GM12878 (cell line): ENCODE results near the gene GABRR1. TPM values are rescaled to one million over a fixed set of nuclear protein-coding genes. Genes with fewer than 3 reads are reported as not detected.

Experiments used
- ATAC-seq: fragments of 200-7000 bp; cut with Tn5 transposase; 3 replicates; pipeline ENCODE4 v1.9.1; 2020; ENCODE audit warnings: mild to moderate bottlenecking, moderate library complexity
- BruUV-seq: library from RNA; stranded (reverse); fragments of 400-500 nt; replicated peaks from 2 replicates; lab custom pipeline; 2021; lab: Mats Ljungman, UMichigan
- CTCF ChIA-PET: fragments of 300-600 bp; sonication (Branson Sonifier 250); formaldehyde crosslinking; extraction: SDS; loops from one replicate; lab custom pipeline; 2021; ENCODE audit warnings: inconsistent platforms; lab: Yijun Ruan, JAX
- POLR2A ChIA-PET: fragments of 350-600 bp; formaldehyde crosslinking; extraction: SDS; loops from one replicate; lab custom pipeline; 2021; ENCODE audit warnings: inconsistent platforms; lab: Charles Lee
- RAD21 ChIA-PET: fragments of 300-600 bp; sonication (Branson Sonifier 250); formaldehyde crosslinking; loops from one replicate; lab custom pipeline; 2023; ENCODE audit warnings: antibody characterized with exemption; ENCODE audit not compliant: unreplicated experiment; lab: Charles Lee
- SMC1A ChIA-PET: fragments of 300-600 bp; sonication (Branson Sonifier 250); formaldehyde crosslinking; loops from one replicate; lab custom pipeline; 2023; ENCODE audit not compliant: unreplicated experiment, uncharacterized antibody; lab: Charles Lee
- DNase-seq: peaks from one replicate; pipeline ENCODE4 v3.0.0-alpha.2; 2011; ENCODE audit warnings: low read depth, low spot score
- FAIRE-seq: peaks from 3 replicates; lab custom pipeline; 2011; peaks lifted over from hg19 to GRCh38; lab: Jason Lieb, UNC
- H2AFZ ChIP-seq: 2 replicates; pipeline ENCODE4 v1.6.0; 2011; ENCODE audit warnings: low read depth, low read length, control low read depth; ENCODE audit not compliant: control insufficient read depth
- H3K27ac ChIP-seq: 2 replicates; pipeline ENCODE4 v1.5.1; 2011; ENCODE audit warnings: control low read depth; ENCODE audit not compliant: control insufficient read depth, insufficient read depth
- H3K27me3 ChIP-seq, 2 experiments: replicated peaks in 1 of 2; 2 replicates each; pipeline versions ENCODE4 v1.6.0 to v1.6.1; 2011; ENCODE audit warnings: low read length in 1 of 2; ENCODE audit not compliant: control insufficient read depth in 2 of 2, insufficient read depth in 2 of 2
- H3K36me3 ChIP-seq, 2 experiments: 2 replicates each; pipeline ENCODE4 v1.5.1; 2011; ENCODE audit warnings: low read length in 1 of 2; ENCODE audit not compliant: control insufficient read depth in 2 of 2, insufficient read depth in 2 of 2
- H3K4me1 ChIP-seq: 2 replicates; pipeline ENCODE4 v1.6.1; 2011; ENCODE audit warnings: mild to moderate bottlenecking, low read length, moderate library complexity, mixed read lengths; ENCODE audit not compliant: control insufficient read depth, insufficient read depth
- H3K4me2 ChIP-seq: 2 replicates; pipeline ENCODE4 v1.6.0; 2011; ENCODE audit warnings: control low read depth; ENCODE audit not compliant: control insufficient read depth, insufficient read depth
- H3K4me3 ChIP-seq: fragments of 200-600 bp; sonication (generic); 2 replicates; pipeline ENCODE4 v1.5.1; 2016
- H3K79me2 ChIP-seq: 2 replicates; pipeline ENCODE4 v1.6.0; 2011; ENCODE audit warnings: low read length; ENCODE audit not compliant: control insufficient read depth, insufficient read depth
- H3K9ac ChIP-seq: 2 replicates; pipeline ENCODE4 v1.8.0; 2011; ENCODE audit warnings: low read length, control low read depth, mixed read lengths; ENCODE audit not compliant: control insufficient read depth, insufficient read depth
- H3K9me3 ChIP-seq: replicated peaks from 3 replicates; pipeline ENCODE4 v1.5.1; 2011; ENCODE audit warnings: mild to moderate bottlenecking, low read length; ENCODE audit not compliant: control insufficient read depth, insufficient read depth
- H4K20me1 ChIP-seq: 2 replicates; pipeline ENCODE4 v1.6.0; 2011; ENCODE audit not compliant: control insufficient read depth, insufficient read depth
- BCL11A ChIP-seq: IDR thresholded peaks from 2 replicates; pipeline ENCODE4 v1.6.1; 2011; ENCODE audit warnings: low read depth, low read length
- CHD2 ChIP-seq: IDR thresholded peaks from 2 replicates; pipeline ENCODE4 v1.6.1; 2011; ENCODE audit warnings: low read depth, low read length, improper control_type of control experiment, borderline replicate concordance
- TCF7 ChIP-seq: IDR thresholded peaks from 2 replicates; pipeline ENCODE4 v1.6.1; 2014; ENCODE audit warnings: antibody characterized with exemption, borderline replicate concordance
- WRNIP1 ChIP-seq: IDR thresholded peaks from 2 replicates; pipeline ENCODE4 v1.6.1; 2011; ENCODE audit warnings: low read depth, low read length, improper control_type of control experiment, borderline replicate concordance
- WGBS: methylation state at CpG from one replicate; pipeline ENCODE4 v1.1.6; 2016; ENCODE audit warnings: low lambda C conversion rate; ENCODE audit not compliant: insufficient replicate concordance, insufficient coverage; ENCODE audit errors: missing lambda C conversion rate; 5-methylcytosine and 5-hydroxymethylcytosine counted together
- in situ Hi-C: fragments of 300-500 bp; cut with MboI; formaldehyde crosslinking; loops from 9 replicates; pipeline ENCODE4 v1.14.3; 2018; ENCODE audit warnings: mixed read lengths
- intact Hi-C: fragments of 100-400 bp; cut with micrococcal nuclease; formaldehyde crosslinking; loops from one replicate; pipeline ENCODE4 v1.14.2; 2022; ENCODE audit not compliant: unreplicated experiment
- polyA plus RNA-seq, 11 experiments: library from polyadenylated mRNA; depleted of rRNA in 4 of 11; unstranded in 6 of 11; stranded (reverse) in 5 of 11; fragments of >200 nt; fragmentation: Nextera tagmentation in 4 of 11; fragmentation: Illumina TruSeq in 1 of 11; extraction: Ambion mirVana in 4 of 11; extraction: Trizol in 1 of 11; gene quantifications; 1 replicate in 1 of 11; 2 replicates in 10 of 11; pipeline versions ENCODE4 v1.2.1 to v1.2.3, GENCODE V29; 2011 to 2016; ENCODE audit warnings: inconsistent platforms in 2 of 11, missing spikeins in 2 of 11, low read depth in 1 of 11
- total RNA-seq, 4 experiments: library from RNA; depleted of rRNA in 3 of 4; stranded (reverse); fragments of >200 nt in 3 of 4; fragmentation: Illumina TruSeq in 1 of 4; extraction: Trizol in 1 of 4; gene quantifications; 2 replicates each; pipeline versions ENCODE4 v1.2.1 to v1.2.3, GENCODE V29; 2013 to 2021
- TF ChIP-seq, protein P1 (sequence below): IDR thresholded peaks from 2 replicates; pipeline ENCODE4 v1.6.1; 2011; ENCODE audit warnings: borderline replicate concordance, low read depth, mild to moderate bottlenecking, moderate library complexity, mixed read lengths, low read length; ENCODE audit not compliant: insufficient read depth; ENCODE audit errors: extremely low read length
- TF ChIP-seq, protein P2 (sequence below): IDR thresholded peaks from 2 replicates; pipeline ENCODE4 v1.6.1; 2011; ENCODE audit warnings: low read depth, low read length, improper control_type of control experiment, borderline replicate concordance
- TF ChIP-seq, protein P3 (sequence below): fragments of 450-650 bp; IDR thresholded peaks from 2 replicates; pipeline ENCODE4 v1.6.1; 2017; ENCODE audit warnings: borderline replicate concordance
- TF ChIP-seq, protein P4 (sequence below): fragments of 450-650 bp; IDR thresholded peaks from 2 replicates; pipeline ENCODE4 v1.6.1; 2016; ENCODE audit warnings: mild to moderate bottlenecking

GABRR1 gene
- total and polyA plus RNA-seq, 10 of the 15 experiments (the other 5 are each of a cell fraction or from before 2014, with no cell fraction given), result not detected

DNA sequence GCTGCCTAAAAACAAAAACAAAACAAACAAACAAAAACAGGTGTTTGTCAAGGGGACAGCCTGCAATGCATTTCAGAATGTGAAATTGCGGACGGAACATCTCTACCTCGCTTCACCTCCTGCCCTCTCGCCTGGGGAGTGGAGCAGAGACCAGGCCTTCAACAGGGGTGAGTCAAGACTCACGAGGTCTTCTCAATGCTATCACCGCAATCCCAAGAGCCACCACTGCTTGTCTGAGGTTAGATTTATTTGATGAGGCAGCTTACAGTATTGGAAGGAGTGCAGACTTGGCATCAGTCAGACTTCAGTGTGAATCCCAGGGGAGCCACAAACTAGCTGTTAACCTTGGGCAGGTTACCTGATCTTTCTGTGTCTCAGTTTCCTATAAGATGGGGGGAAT, 7.7 kb downstream of the GABRR1 start:
- in situ Hi-C loops (no loop called here), intact Hi-C loops (no loop called here)
- SMC1A ChIA-PET, result no interaction called here
- Histone ChIP-seq H3K4me3 (no peak overlapping the region), H3K27ac (no peak overlapping the region), H3K79me2 (no peaks in the 10 kb centered on the region), H3K27me3 (no peaks in the 10 kb centered on the region), H3K4me2 (no peak overlapping the region), H4K20me1 (no peaks in the 10 kb centered on the region), H3K4me1 (no peaks in the 10 kb centered on the region), H2AFZ (no peak overlapping the region; the same call in 1 of the 2 replicates), H3K9ac (no peak overlapping the region), H3K36me3 (no peaks in the 10 kb centered on the region), H3K9me3 (no peaks in the 10 kb centered on the region)
- 59% methylated on average over 6 of the region's 6 CpGs for WGBS
- DNase-seq, result no peak
- RAD21 ChIA-PET, result no interaction called here
- ATAC-seq, result no peak
- TF ChIP-seq CHD2, result no peak
- no peak for TF ChIP-seq BCL11A
- TF ChIP-seq, protein P1, sequence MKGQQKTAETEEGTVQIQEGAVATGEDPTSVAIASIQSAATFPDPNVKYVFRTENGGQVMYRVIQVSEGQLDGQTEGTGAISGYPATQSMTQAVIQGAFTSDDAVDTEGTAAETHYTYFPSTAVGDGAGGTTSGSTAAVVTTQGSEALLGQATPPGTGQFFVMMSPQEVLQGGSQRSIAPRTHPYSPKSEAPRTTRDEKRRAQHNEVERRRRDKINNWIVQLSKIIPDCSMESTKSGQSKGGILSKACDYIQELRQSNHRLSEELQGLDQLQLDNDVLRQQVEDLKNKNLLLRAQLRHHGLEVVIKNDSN, result no peak
- TF ChIP-seq, protein P2, sequence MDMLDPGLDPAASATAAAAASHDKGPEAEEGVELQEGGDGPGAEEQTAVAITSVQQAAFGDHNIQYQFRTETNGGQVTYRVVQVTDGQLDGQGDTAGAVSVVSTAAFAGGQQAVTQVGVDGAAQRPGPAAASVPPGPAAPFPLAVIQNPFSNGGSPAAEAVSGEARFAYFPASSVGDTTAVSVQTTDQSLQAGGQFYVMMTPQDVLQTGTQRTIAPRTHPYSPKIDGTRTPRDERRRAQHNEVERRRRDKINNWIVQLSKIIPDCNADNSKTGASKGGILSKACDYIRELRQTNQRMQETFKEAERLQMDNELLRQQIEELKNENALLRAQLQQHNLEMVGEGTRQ, result no peak
- TF ChIP-seq, protein P3, sequence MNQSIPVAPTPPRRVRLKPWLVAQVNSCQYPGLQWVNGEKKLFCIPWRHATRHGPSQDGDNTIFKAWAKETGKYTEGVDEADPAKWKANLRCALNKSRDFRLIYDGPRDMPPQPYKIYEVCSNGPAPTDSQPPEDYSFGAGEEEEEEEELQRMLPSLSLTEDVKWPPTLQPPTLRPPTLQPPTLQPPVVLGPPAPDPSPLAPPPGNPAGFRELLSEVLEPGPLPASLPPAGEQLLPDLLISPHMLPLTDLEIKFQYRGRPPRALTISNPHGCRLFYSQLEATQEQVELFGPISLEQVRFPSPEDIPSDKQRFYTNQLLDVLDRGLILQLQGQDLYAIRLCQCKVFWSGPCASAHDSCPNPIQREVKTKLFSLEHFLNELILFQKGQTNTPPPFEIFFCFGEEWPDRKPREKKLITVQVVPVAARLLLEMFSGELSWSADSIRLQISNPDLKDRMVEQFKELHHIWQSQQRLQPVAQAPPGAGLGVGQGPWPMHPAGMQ, result no peak
- TF ChIP-seq WRNIP1, result no peak
- TF ChIP-seq, protein P4, sequence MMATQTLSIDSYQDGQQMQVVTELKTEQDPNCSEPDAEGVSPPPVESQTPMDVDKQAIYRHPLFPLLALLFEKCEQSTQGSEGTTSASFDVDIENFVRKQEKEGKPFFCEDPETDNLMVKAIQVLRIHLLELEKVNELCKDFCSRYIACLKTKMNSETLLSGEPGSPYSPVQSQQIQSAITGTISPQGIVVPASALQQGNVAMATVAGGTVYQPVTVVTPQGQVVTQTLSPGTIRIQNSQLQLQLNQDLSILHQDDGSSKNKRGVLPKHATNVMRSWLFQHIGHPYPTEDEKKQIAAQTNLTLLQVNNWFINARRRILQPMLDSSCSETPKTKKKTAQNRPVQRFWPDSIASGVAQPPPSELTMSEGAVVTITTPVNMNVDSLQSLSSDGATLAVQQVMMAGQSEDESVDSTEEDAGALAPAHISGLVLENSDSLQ, result no peak
- TF ChIP-seq TCF7, result no peak
- no peak for FAIRE-seq
- BruUV-seq, result no TSS peak
- POLR2A ChIA-PET, result interaction anchor here (0.5 kb wide), 1 partner anchor 145 kb away, joined by 3 read pairs; no protein-coding TSS in a partner anchor
- CTCF ChIA-PET, result no interaction called here
